Right atrium auricular region (tissue), 2 donors: ENCODE measurements around the gene NR1H4. TPM values are rescaled to one million over a fixed set of nuclear protein-coding genes. Genes with fewer than 3 reads are reported as not detected.
"Not testable (repeated sequence)": the region's sequence is repeated elsewhere in the genome, so short reads cannot be mapped to it uniquely, and the experiment has no call there.

ENCODE experiments used
- DNase-seq: peaks from one replicate; pipeline ENCODE4 v3.0.0-alpha.2; 2019; ENCODE audit warnings: low spot score
- H3K27ac ChIP-seq, 2 donors: fragments of 200-600 bp; sonication (generic); 1 replicate in 1 of 2; 2 replicates in 1 of 2; pipeline ENCODE4 v1.5.1; 2016 to 2019
- H3K27me3 ChIP-seq, 2 donors: fragments of 200-600 bp; sonication (generic); one replicate each; pipeline versions ENCODE4 v1.5.1 to v1.6.0; 2017 to 2019
- H3K36me3 ChIP-seq: fragments of 200-600 bp; sonication (generic); one replicate; pipeline ENCODE4 v1.5.1; 2016
- H3K4me1 ChIP-seq, 2 donors: fragments of 200-600 bp; sonication (generic); one replicate each; pipeline versions ENCODE4 v1.5.1 to v1.6.0; 2017 to 2019
- H3K4me3 ChIP-seq, 2 donors: fragments of 200-600 bp; sonication (generic); 1 replicate in 1 of 2; 2 replicates in 1 of 2; pipeline ENCODE4 v1.5.1; 2017 to 2019; ENCODE audit warnings: mild to moderate bottlenecking in 1 of 2, moderate library complexity in 1 of 2
- H3K9me3 ChIP-seq, 2 donors: fragments of 200-600 bp; sonication (generic); one replicate each; pipeline ENCODE4 v1.5.1; 2019
- total RNA-seq, 2 donors: library from RNA; depleted of rRNA; stranded (reverse); fragments of >200 nt; gene quantifications; one replicate each; pipeline ENCODE4 v1.1.0, GENCODE V29; 2016
- TF ChIP-seq, protein P1 (sequence below), 2 donors: fragments of 200-600 bp; sonication (generic); IDR thresholded peaks; one replicate each; pipeline ENCODE4 v1.5.1; 2019; ENCODE audit warnings: antibody characterized with exemption in 2 of 2

Gene NR1H4
- not detected for total RNA-seq

DNA sequence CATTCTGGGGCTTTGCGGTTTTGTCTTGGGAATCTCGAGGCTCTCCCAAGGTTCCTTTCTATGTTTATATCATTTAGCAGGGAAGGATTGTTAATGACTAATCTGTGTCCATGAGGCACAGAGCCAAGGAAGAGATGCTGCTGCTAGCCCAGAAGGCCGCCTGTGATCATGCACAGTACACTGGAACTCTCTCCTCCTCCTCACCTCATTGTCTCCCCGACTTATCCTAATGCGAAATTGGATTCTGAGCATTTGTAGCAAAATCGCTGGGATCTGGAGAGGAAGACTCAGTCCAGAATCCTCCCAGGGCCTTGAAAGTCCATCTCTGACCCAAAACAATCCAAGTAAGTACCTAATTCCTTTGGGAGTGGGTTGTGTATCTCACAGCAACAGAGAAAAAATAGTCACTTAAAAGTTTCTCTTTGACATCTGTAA, at the start of gene NR1H4:
NR1H4 (plus strand) TSS at position 151 of the 435 bp plus-strand sequence. CDS start 19,458 bp downstream, outside the sequence.
- Histone ChIP-seq H3K9me3 (no peaks in the 10 kb centered on the region), H3K4me3 (no peak within 1 kb of the TSS), H3K27me3 (no peaks in the 10 kb centered on the region), H3K36me3 (no peaks in the 10 kb centered on the region), H3K4me1 (no peaks in the 10 kb centered on the region), H3K27ac (no peak within 1 kb of the TSS)
- TF ChIP-seq, protein P1, sequence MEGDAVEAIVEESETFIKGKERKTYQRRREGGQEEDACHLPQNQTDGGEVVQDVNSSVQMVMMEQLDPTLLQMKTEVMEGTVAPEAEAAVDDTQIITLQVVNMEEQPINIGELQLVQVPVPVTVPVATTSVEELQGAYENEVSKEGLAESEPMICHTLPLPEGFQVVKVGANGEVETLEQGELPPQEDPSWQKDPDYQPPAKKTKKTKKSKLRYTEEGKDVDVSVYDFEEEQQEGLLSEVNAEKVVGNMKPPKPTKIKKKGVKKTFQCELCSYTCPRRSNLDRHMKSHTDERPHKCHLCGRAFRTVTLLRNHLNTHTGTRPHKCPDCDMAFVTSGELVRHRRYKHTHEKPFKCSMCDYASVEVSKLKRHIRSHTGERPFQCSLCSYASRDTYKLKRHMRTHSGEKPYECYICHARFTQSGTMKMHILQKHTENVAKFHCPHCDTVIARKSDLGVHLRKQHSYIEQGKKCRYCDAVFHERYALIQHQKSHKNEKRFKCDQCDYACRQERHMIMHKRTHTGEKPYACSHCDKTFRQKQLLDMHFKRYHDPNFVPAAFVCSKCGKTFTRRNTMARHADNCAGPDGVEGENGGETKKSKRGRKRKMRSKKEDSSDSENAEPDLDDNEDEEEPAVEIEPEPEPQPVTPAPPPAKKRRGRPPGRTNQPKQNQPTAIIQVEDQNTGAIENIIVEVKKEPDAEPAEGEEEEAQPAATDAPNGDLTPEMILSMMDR (IDR thresholded peaks at IDR 0.05): no peak
- DNase-seq: no peak

DNA sequence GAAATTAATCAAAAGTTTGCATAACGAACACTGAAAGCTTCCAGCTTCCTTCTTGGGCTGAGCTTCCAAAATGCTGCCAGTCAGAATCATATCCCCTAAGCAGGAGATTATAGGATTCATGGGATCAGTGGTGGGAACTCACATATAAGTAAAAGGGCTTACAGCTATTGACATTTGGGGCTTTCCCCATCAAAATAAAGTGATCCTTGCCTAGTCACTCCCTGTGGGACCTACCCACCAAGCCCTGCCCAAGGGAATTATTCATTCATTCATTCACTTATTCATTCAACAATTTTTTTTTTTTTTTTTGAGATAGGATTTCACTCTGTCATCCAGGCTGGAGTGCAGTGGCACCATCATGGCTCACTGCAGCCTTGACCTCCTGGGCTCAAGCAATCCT, 47.5 kb upstream of the NR1H4 start:
- no peaks in the 10 kb centered on the region for H3K4me1 ChIP-seq
- TF ChIP-seq, protein P1 (IDR thresholded peaks at IDR 0.05): no peak
- H3K27ac ChIP-seq: no peak overlapping the region
- H3K9me3 ChIP-seq: peaks cover 0 to 13% of the 10 kb centered on the region in 2 donors
- no peaks in the 10 kb centered on the region for H3K27me3 ChIP-seq
- H3K4me3 ChIP-seq: no peak overlapping the region
- no peak for DNase-seq
- H3K36me3 ChIP-seq: no peaks in the 10 kb centered on the region

DNA sequence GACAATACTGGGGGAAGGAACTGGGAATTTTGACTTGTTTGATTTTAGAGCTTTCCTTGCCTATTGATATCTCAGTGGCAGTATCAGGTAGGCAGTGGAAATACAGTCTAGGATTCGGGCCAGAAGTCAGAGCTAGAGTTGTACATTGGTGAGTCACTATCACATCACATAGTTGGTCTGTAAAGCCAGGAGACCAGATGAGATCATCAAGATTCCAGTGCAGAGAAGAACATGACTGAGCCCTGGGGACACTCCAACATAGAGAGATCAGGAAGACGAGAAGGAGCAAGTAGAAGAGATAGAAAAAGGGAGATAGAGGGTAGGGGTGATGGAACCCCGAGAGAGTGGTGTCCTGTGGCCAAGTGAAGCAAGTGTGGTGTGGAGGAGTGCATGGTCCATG, 46.6 kb upstream of the NR1H4 start:
- Histone ChIP-seq H3K27ac (no peak overlapping the region), H3K4me3 (no peak overlapping the region), H3K4me1 (no peaks in the 10 kb centered on the region), H3K9me3 (peaks cover 0 to 13% of the 10 kb centered on the region in 2 donors), H3K27me3 (no peaks in the 10 kb centered on the region), H3K36me3 (no peaks in the 10 kb centered on the region)
- DNase-seq: no peak
- TF ChIP-seq, protein P1 (IDR thresholded peaks at IDR 0.05): no peak

DNA sequence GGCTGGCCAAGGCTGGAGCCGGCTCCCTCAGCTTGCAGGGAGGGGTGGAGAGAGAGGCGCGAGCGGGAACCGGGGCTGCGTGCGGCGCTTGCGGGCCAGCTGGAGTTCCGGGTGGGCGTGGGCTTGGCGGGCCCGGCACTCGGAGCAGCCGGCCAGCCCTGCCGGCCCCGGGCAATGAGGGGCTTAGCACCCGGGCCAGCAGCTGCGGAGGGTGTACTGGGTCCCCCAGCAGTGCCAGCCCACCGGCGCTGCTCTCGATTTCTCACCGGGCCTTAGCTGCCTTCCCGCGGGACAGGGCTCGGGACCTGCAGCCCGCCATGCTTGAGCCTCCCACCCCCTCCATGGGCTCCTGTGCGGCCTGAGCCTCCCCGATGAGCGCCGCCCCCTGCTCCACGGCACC, 43.4 kb upstream of the NR1H4 start:
- not testable (repeated sequence) for H3K9me3 ChIP-seq, H3K4me1 ChIP-seq

DNA sequence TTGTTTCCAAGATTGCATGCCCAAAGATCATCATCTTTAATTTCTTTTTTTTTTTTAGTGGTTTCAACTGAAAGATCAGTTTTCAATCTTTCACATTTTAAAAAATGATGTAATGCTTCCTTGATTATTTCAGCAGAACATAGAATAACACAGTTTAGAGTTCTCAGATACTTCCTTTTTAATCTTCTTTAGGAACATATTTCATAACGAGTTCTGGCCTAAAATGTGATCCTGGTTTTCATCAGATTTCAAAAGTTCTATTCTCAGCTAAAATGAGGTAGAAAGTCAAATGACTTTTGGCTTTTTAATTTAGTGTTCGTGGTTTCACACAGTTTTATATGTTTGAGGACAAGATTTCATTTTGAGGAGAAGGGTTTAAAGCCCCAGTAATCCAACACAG, 40.0 kb upstream of the NR1H4 start:
- no peaks in the 10 kb centered on the region for H3K36me3 ChIP-seq
- no peaks in the 10 kb centered on the region for H3K27me3 ChIP-seq
- TF ChIP-seq, protein P1 (IDR thresholded peaks at IDR 0.05): no peak
- H3K27ac ChIP-seq: no peak overlapping the region
- no peak for DNase-seq
- no peak overlapping the region for H3K4me3 ChIP-seq
- H3K9me3 ChIP-seq: no peaks in the 10 kb centered on the region
- H3K4me1 ChIP-seq: no peaks in the 10 kb centered on the region

More for the DNA sequence above, 43.4 kb upstream of the NR1H4 start:
- DNase-seq, H3K27me3 ChIP-seq, H3K4me3 ChIP-seq, H3K27ac ChIP-seq, H3K36me3 ChIP-seq: not testable (repeated sequence)

DNA sequence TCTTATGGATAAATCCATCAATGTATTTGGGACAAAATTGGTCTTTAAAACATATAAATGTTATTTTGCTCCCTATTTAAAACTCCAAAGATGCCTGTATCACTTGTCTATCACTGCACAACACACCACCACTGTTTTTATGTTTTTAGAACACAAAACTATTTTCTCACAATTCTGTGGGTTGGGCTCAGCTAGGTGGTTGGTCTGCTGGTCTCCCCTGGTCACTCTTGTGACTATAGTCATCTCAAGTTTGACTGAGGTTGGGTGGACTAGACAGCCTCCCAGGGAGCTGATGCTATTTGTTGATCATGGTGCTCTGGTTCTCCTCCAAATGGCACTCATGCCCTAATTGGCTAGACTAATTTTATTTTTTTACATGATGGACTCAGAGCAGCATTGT, 39.5 kb upstream of the NR1H4 start:
- Histone ChIP-seq H3K4me1 (no peaks in the 10 kb centered on the region), H3K27ac (no peak overlapping the region), H3K4me3 (no peak overlapping the region), H3K9me3 (no peaks in the 10 kb centered on the region), H3K27me3 (no peaks in the 10 kb centered on the region), H3K36me3 (no peaks in the 10 kb centered on the region)
- no peak for DNase-seq
- TF ChIP-seq, protein P1 (IDR thresholded peaks at IDR 0.05): no peak
